ENCODE measurements around the gene PAQR8. TPM values are rescaled to one million over a fixed set of nuclear protein-coding genes. Genes with fewer than 3 reads are reported as not detected.
A peak's percentile ranks its signal among the peaks of the same experiment; 100 is the strongest.

Gene PAQR8
- total and polyA plus RNA-seq, 2 of the 13 experiments (the other 11 are each of a cell fraction or from before 2014, with no cell fraction given), result 37.7 to 50.7 TPM

- H4K20me1 ChIP-seq (ENCODE audit: insufficient read depth, low read length), result no peaks in the 10 kb centered on the region
- intact Hi-C loops (cut with micrococcal nuclease; ENCODE audit: unreplicated experiment) (loop anchor here (1.0 to 2.0 kb wide), 3 partner anchors 36 to 237 kb away; partner anchors contain the start of gene MCM3), in situ Hi-C loops (cut with HindIII; ENCODE audit: extremely low pct_ligation_motif_present, low pct_unique_long_range_greater_than_20kb) (loop anchor here (5.0 to 10.0 kb wide), 2 partner anchors 112 to 235 kb away; no protein-coding TSS in a partner anchor)
- BruUV-seq (replicated peaks), result no TSS peak
- FAIRE-seq (peak; percentile 97), DNase-seq (ENCODE audit: low spot score) (peak; percentile 77), ATAC-seq (peak; percentile 88)
- H2AFZ ChIP-seq (ENCODE audit: low read length), result no peak overlapping the region
- H3K79me2 ChIP-seq (ENCODE audit: insufficient read depth, low read length), result peaks cover 19% of the 10 kb centered on the region
- H3K4me3 ChIP-seq (replicated peaks in 1 of 3; ENCODE audit: insufficient read depth in 1 of 3, low read depth in 2 of 3, low read length in 3 of 3), result no peak overlapping the region
- peak overlapping the region; percentile 52 for H3K4me2 ChIP-seq (ENCODE audit: low read depth, low read length)
- no peaks in the 10 kb centered on the region for H3K27me3 ChIP-seq (ENCODE audit: control insufficient read depth in 1 of 2, insufficient read depth in 2 of 2, low read length in 2 of 2)
- WGBS (ENCODE audit: low lambda C conversion rate), result 35% methylated on average over 3 of the region's 3 CpGs
- ChIA-PET CTCF (ENCODE audit: low intra/inter-chr PET ratio, low total read pairs) (interaction anchor here (1.2 to 3.3 kb wide), 7 partner anchors 10 to 264 kb away, joined by 3 to 74 read pairs (median 5); partner anchors contain the start of gene MCM3), POLR2A (interaction anchor here (1.2 to 2.2 kb wide), 3 partner anchors 10 to 114 kb away, joined by 5 to 19 read pairs (median 12); partner anchors contain the start of gene MCM3)
- H3K4me1 ChIP-seq (ENCODE audit: insufficient read depth, low read length), result peaks cover 57% of the 10 kb centered on the region
- no peaks in the 10 kb centered on the region for H3K9me3 ChIP-seq (ENCODE audit: low read length)
- H3K27ac ChIP-seq (ENCODE audit: extremely low read length, insufficient read depth, low read length), result peak overlapping the region; percentile 49
- H3K9ac ChIP-seq (ENCODE audit: insufficient read depth, low read depth, low read length), result 0 out of 2 replicates have a peak overlapping the region, but pooled peaks have one; percentile 18
- H3K36me3 ChIP-seq (replicated peaks in 1 of 2; ENCODE audit: control insufficient read depth in 1 of 2, insufficient read depth in 2 of 2, low read length in 2 of 2), result peaks cover 12 to 22% of the 10 kb centered on the region in 2 experiments
- TF ChIP-seq AFF4 (CRISPR knock-in tag; IDR thresholded peaks at IDR 0.05) (0 out of 2 replicates have a peak, but pooled peaks have one; percentile 35), BRD4 (CRISPR knock-in tag; IDR thresholded peaks at IDR 0.05) (no peak), STAT6 (CRISPR knock-in tag; IDR thresholded peaks at IDR 0.05; ENCODE audit: borderline replicate concordance) (0 out of 2 replicates have a peak, but pooled peaks have one; percentile 5), ZNF713 (CRISPR knock-in tag; IDR thresholded peaks at IDR 0.05) (no peak), ZNF317 (CRISPR knock-in tag; IDR thresholded peaks at IDR 0.05) (0 out of 2 replicates have a peak, but pooled peaks have one; percentile 19), KMT2B (CRISPR knock-in tag; IDR thresholded peaks at IDR 0.05) (0 out of 2 replicates have a peak, but pooled peaks have one; percentile 37), ZNF562 (CRISPR knock-in tag; IDR thresholded peaks at IDR 0.05; ENCODE audit: borderline replicate concordance) (no peak), ZNF629 (CRISPR knock-in tag; conservative IDR thresholded peaks at IDR 0.05) (no peak), ARID5B (CRISPR knock-in tag; IDR thresholded peaks at IDR 0.05) (peak; percentile 56; the same call in 1 of the 2 replicates), RAD21 (CRISPR knock-in tag; IDR thresholded peaks at IDR 0.05) (peak; percentile 94), KDM1A (CRISPR knock-in tag; IDR thresholded peaks at IDR 0.05) (no peak), ZFP36 (IDR thresholded peaks at IDR 0.05; ENCODE audit: borderline replicate concordance, low read depth, low read length, partially characterized antibody) (no peak)
Measured at GRCh38 chr6:52399511-52400312, 37.8 kb downstream of the PAQR8 start.
